Measurements from ENCODE around the gene SRM. TPM values are rescaled to one million over a fixed set of nuclear protein-coding genes. Genes with fewer than 3 reads are reported as not detected.
A peak's percentile ranks its signal among the peaks of the same experiment; 100 is the strongest.
"Not testable (repeated sequence)": the region's sequence is repeated elsewhere in the genome, so short reads cannot be mapped to it uniquely, and the experiment has no call there.

SRM gene
- total and polyA plus RNA-seq, 11 donors = 29.9 to 162 (median 54.7) TPM

GRCh38 chr1:11064942-11065341 lies 5.1 kb upstream of the SRM start:
- Histone ChIP-seq H3K27ac (no peak overlapping the region), H3K27me3 (no peaks in the 10 kb centered on the region), H3K4me3 (no peak overlapping the region), H3K4me1 (peaks cover 0 to 17% (median 9%) of the 10 kb centered on the region in 12 donors), H3K36me3 (peaks cover 0 to 66% (median 59%) of the 10 kb centered on the region in 9 donors), H3K9me3 (peaks cover 0 to 3% (median 0%) of the 10 kb centered on the region in 12 donors)
- no peak for TF ChIP-seq POLR2A (IDR thresholded peaks at IDR 0.05)
- TF ChIP-seq CTCF (IDR thresholded peaks at IDR 0.05) = no peak
- intact Hi-C loops (cut with DNase I) = no loop called here
- no peak for ATAC-seq
- DNase-seq = no peak
- WGBS, 4 donors = 96 to 99% (median 98%) methylated on average over 3 of the region's 3 CpGs

- 86 to 91% (median 86%) methylated on average over 17 to 18 of the region's 18 CpGs for WGBS, 4 donors
- H3K27me3 ChIP-seq; H3K9me3 ChIP-seq; H3K4me3 ChIP-seq; DNase-seq; H3K27ac ChIP-seq; intact Hi-C loops (cut with DNase I); ATAC-seq: not testable (repeated sequence)
- H3K4me1 ChIP-seq = peaks cover 0 to 20% (median 11%) of the 10 kb centered on the region in 12 donors
- peaks cover 0 to 57% (median 50%) of the 10 kb centered on the region in 9 donors for H3K36me3 ChIP-seq
Measured at GRCh38 chr1:11063937-11064537, 4.2 kb upstream of the SRM start.

- Histone ChIP-seq H3K9me3 (peaks cover 0 to 3% (median 0%) of the 10 kb centered on the region in 12 donors), H3K27ac (no peak overlapping the region), H3K36me3 (peaks cover 0 to 47% (median 41%) of the 10 kb centered on the region in 9 donors), H3K4me1 (peaks cover 0 to 29% (median 16%) of the 10 kb centered on the region in 12 donors), H3K27me3 (no peaks in the 10 kb centered on the region), H3K4me3 (no peak overlapping the region)
- 65 to 80% (median 73%) methylated on average over 3 of the region's 3 CpGs for WGBS, 4 donors
- no peak for ATAC-seq
- no peak for DNase-seq
- TF ChIP-seq POLR2A (IDR thresholded peaks at IDR 0.05) = no peak
- intact Hi-C loops (cut with DNase I) = no loop called here
Measured at GRCh38 chr1:11062965-11063401, 3.2 kb upstream of the SRM start.

- Histone ChIP-seq H3K9me3 (peaks cover 0 to 3% (median 0%) of the 10 kb centered on the region in 12 donors), H3K27me3 (no peaks in the 10 kb centered on the region), H3K27ac (no peak overlapping the region), H3K4me1 (peaks cover 0 to 29% (median 16%) of the 10 kb centered on the region in 12 donors), H3K4me3 (peak overlapping the region in 1 of 12 donors; percentile 100), H3K36me3 (peaks cover 0 to 47% (median 34%) of the 10 kb centered on the region in 9 donors)
- DNase-seq = no peak
- ATAC-seq = no peak
- intact Hi-C loops (cut with DNase I) = no loop called here
- WGBS, 4 donors = 70 to 73% (median 72%) methylated on average over 5 of the region's 5 CpGs
- no peak for TF ChIP-seq CTCF (IDR thresholded peaks at IDR 0.05)
- no peak for TF ChIP-seq POLR2A (IDR thresholded peaks at IDR 0.05)
Measured at GRCh38 chr1:11061652-11062365, 2.0 kb upstream of the SRM start.
